ENCODE measurements around the gene SLC35F4.

GRCh38 chr14:57771801-57772200 is 94.1 kb downstream of the SLC35F4 start:
- no peak for TF ChIP-seq ELF4 (IDR thresholded peaks at IDR 0.05)
- no peak for TF ChIP-seq HDGF (IDR thresholded peaks at IDR 0.05; ENCODE audit: borderline replicate concordance)
- no peak for TF ChIP-seq SUZ12 (IDR thresholded peaks at IDR 0.05)
- no peak for TF ChIP-seq SP1 (IDR thresholded peaks at IDR 0.05)
- no peak for TF ChIP-seq FOXK2 (IDR thresholded peaks at IDR 0.05)
- TF ChIP-seq FOXA1 (IDR thresholded peaks at IDR 0.05) = no peak
- TF ChIP-seq ARNT (IDR thresholded peaks at IDR 0.05) = no peak
- TF ChIP-seq BHLHE40 (IDR thresholded peaks at IDR 0.05; ENCODE audit: borderline replicate concordance) = no peak
- no peak for TF ChIP-seq TARDBP (IDR thresholded peaks at IDR 0.05)

All from HEK293T (cell line).